ENCODE data around the gene FGFR3.

DNA sequence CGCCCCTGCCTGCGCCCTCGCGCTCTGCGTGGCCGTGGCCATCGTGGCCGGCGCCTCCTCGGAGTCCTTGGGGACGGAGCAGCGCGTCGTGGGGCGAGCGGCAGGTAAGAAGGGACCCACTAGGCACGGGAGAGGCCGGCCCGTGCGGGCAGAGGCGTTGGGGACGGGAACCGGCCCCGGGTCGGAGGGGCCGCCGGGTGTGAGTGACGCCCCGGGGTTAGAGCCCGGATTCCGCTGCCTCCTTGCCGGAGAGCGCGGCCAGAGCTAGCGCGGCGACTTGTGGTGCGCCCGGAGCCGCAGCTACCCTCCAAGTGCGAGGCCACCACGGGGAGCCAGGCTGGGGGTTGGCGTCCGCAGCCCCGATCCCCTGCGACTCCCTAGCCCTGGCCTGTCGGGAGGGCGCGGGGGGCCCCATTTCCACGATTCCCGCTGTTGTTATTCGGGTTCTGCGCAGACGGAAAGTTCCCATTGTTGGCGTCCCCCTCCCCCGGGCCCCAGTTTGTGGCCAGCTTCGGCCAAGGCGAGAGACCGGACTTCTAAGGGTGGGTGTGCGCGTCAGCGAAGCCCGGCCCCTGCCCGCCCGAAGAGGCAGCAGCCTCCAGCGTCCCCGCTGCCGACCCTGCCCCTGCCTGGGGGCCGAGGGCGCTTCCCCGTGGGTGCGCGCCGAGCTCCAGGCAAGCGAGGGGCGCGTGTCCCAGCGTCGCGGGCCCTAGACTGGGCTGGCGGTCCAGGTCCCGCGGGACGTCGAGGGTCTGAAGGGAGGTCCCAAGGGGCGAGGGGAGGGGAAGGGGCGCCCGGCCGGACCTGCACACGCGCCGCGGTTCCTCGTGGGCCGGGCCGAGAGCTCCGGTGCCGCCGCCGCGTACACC, 1.1 kb downstream of the FGFR3 start:
- TF ChIP-seq, protein P1, sequence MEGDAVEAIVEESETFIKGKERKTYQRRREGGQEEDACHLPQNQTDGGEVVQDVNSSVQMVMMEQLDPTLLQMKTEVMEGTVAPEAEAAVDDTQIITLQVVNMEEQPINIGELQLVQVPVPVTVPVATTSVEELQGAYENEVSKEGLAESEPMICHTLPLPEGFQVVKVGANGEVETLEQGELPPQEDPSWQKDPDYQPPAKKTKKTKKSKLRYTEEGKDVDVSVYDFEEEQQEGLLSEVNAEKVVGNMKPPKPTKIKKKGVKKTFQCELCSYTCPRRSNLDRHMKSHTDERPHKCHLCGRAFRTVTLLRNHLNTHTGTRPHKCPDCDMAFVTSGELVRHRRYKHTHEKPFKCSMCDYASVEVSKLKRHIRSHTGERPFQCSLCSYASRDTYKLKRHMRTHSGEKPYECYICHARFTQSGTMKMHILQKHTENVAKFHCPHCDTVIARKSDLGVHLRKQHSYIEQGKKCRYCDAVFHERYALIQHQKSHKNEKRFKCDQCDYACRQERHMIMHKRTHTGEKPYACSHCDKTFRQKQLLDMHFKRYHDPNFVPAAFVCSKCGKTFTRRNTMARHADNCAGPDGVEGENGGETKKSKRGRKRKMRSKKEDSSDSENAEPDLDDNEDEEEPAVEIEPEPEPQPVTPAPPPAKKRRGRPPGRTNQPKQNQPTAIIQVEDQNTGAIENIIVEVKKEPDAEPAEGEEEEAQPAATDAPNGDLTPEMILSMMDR (conservative IDR thresholded peaks at IDR 0.05 in 1 of 2, IDR thresholded peaks at IDR 0.05 in 1 of 2; ENCODE audit: extremely low read depth in 1 of 2, insufficient read depth in 1 of 2, low read depth in 1 of 2, low read length in 2 of 2) = no peak
- peak; percentile 54 for TF ChIP-seq EZH2 (IDR thresholded peaks at IDR 0.05; ENCODE audit: borderline replicate concordance, low read length)

All from mammary epithelial cell (primary cell).